HCT116 (cell line): ENCODE data around the gene MAPK1. TPM values are rescaled to one million over a fixed set of nuclear protein-coding genes. Genes with fewer than 3 reads are reported as not detected.

Experiments
- ATAC-seq: fragments of 200-7000 bp; cut with Tn5 transposase; 2 replicates; pipeline ENCODE4 v1.9.1; 2020; ENCODE audit warnings: mild to moderate bottlenecking, moderate library complexity
- BruUV-seq: library from RNA; stranded (reverse); fragments of 400-500 nt; replicated peaks from 2 replicates; lab custom pipeline; 2021; lab: Mats Ljungman, UMichigan
- CTCF ChIA-PET: fragments of 300-600 bp; sonication (Branson Sonifier 250); formaldehyde crosslinking; loops from one replicate; lab custom pipeline; 2021; ENCODE audit warnings: antibody characterized with exemption; lab: Charles Lee
- POLR2A ChIA-PET: fragments of 300-600, 350-600 bp; sonication (Branson Sonifier 250); formaldehyde crosslinking; loops from one replicate; lab custom pipeline; 2021; ENCODE audit warnings: antibody characterized with exemption; lab: Charles Lee
- RAD21 ChIA-PET, 2 experiments: fragments of 300-600 bp; sonication (Branson Sonifier 250); formaldehyde crosslinking; loops; one replicate each; lab custom pipeline; 2023; ENCODE audit warnings: low total read pairs in 2 of 2; ENCODE audit not compliant: uncharacterized antibody in 2 of 2, unreplicated experiment in 2 of 2, low non-redundant PET in 1 of 2; lab: Charles Lee
- DNase-seq: peaks from one replicate; pipeline ENCODE4 v3.0.0-alpha.2; 2010; ENCODE audit warnings: low read depth, low spot score
- H2AFZ ChIP-seq: fragments of 200-600 bp; shearing (Covaris generic), sonication (generic); 2 replicates; pipeline ENCODE4 v1.6.1; 2017; ENCODE audit warnings: low read depth, mixed run types, mixed read lengths, antibody characterized with exemption, low read length; ENCODE audit not compliant: poor library complexity, severe bottlenecking
- H3K27ac ChIP-seq: 2 replicates; pipeline ENCODE4 v1.5.1; 2012; ENCODE audit warnings: low read depth, low read length
- H3K27me3 ChIP-seq: fragments of 200-600 bp; sonication (generic); 2 replicates; pipeline ENCODE4 v1.6.1; 2016; ENCODE audit warnings: mixed run types, low read length, mixed read lengths; ENCODE audit not compliant: insufficient read depth
- H3K36me3 ChIP-seq, 2 experiments: fragments of 200-500 bp in 1 of 2; fragments of 200-600 bp in 1 of 2; sonication (Bioruptor generic) in 1 of 2; sonication (generic) in 1 of 2; 2 replicates each; pipeline versions ENCODE4 v1.5.1 to v1.6.1; 2014 to 2016; ENCODE audit warnings: low read length in 2 of 2, inconsistent platforms in 1 of 2, mixed read lengths in 1 of 2, mixed run types in 1 of 2; ENCODE audit not compliant: insufficient read depth in 2 of 2, control insufficient read depth in 1 of 2
- H3K4me1 ChIP-seq, 2 experiments: fragments of 200-600 bp in 1 of 2; sonication (generic) in 1 of 2; 2 replicates each; pipeline versions ENCODE4 v1.5.1 to v1.6.1; 2012 to 2017; ENCODE audit warnings: low read length in 2 of 2, inconsistent platforms in 1 of 2, mild to moderate bottlenecking in 1 of 2, mixed read lengths in 1 of 2, mixed run types in 1 of 2, moderate library complexity in 1 of 2; ENCODE audit not compliant: insufficient read depth in 2 of 2, control insufficient read depth in 1 of 2
- H3K4me2 ChIP-seq: fragments of 200-600 bp; sonication (generic); 2 replicates; pipeline ENCODE4 v1.6.1; 2017; ENCODE audit warnings: mixed run types, low read length, mixed read lengths
- H3K4me3 ChIP-seq, 2 experiments: fragments of 200-600 bp in 1 of 2; sonication (generic) in 1 of 2; replicated peaks in 1 of 2; 2 replicates each; pipeline ENCODE4 v1.5.1; 2011 to 2016; ENCODE audit warnings: low read length in 2 of 2, control low read depth in 1 of 2, low read depth in 1 of 2, mild to moderate bottlenecking in 1 of 2, mixed read lengths in 1 of 2, mixed run types in 1 of 2
- H3K79me2 ChIP-seq: fragments of 200-600 bp; sonication (generic); 2 replicates; pipeline ENCODE4 v1.6.1; 2017; ENCODE audit warnings: mild to moderate bottlenecking, mixed run types, low read length, moderate library complexity, mixed read lengths; ENCODE audit not compliant: insufficient read depth
- H3K9ac ChIP-seq: fragments of 200-600 bp; sonication (generic); 2 replicates; pipeline ENCODE4 v1.6.1; 2016; ENCODE audit warnings: low read length, mixed read lengths
- H3K9me2 ChIP-seq: fragments of 200-600 bp; sonication (generic), shearing (Covaris generic); 2 replicates; pipeline ENCODE4 v1.6.1; 2017; ENCODE audit warnings: mixed run types, mild to moderate bottlenecking, moderate library complexity; ENCODE audit not compliant: insufficient read depth
- H3K9me3 ChIP-seq, 2 experiments: fragments of 200-500 bp in 1 of 2; fragments of 200-600 bp in 1 of 2; sonication (Bioruptor generic) in 1 of 2; sonication (generic) in 1 of 2; 2 replicates each; pipeline ENCODE4 v1.6.1; 2014 to 2017; ENCODE audit warnings: low read length in 2 of 2, mixed read lengths in 2 of 2, inconsistent platforms in 1 of 2, low read depth in 1 of 2, mild to moderate bottlenecking in 1 of 2, mixed run types in 1 of 2, moderate library complexity in 1 of 2; ENCODE audit not compliant: control insufficient read depth in 1 of 2, insufficient read depth in 1 of 2
- H4K20me1 ChIP-seq: fragments of 200-600 bp; sonication (generic), shearing (Covaris generic); 2 replicates; pipeline ENCODE4 v1.6.1; 2017; ENCODE audit warnings: mixed run types, mild to moderate bottlenecking, moderate library complexity; ENCODE audit not compliant: insufficient read depth
- CTCF ChIP-seq, 3 experiments: fragments of 200-600 bp in 1 of 3; sonication (generic) in 1 of 3; IDR thresholded peaks in 2 of 3; conservative IDR thresholded peaks in 1 of 3; 2 replicates each; pipeline ENCODE4 v1.5.1; 2012 to 2017; ENCODE audit warnings: low read depth in 2 of 3, low read length in 2 of 3, antibody characterized with exemption in 1 of 3, borderline replicate concordance in 1 of 3, control low read depth in 1 of 3, mild to moderate bottlenecking in 1 of 3, mixed read lengths in 1 of 3, mixed run types in 1 of 3, moderate library complexity in 1 of 3; ENCODE audit not compliant: insufficient read depth in 1 of 3
- EGR1 ChIP-seq: IDR thresholded peaks from 2 replicates; pipeline ENCODE4 v1.6.1; 2012; ENCODE audit warnings: low read depth
- ELF1 ChIP-seq: IDR thresholded peaks from 2 replicates; pipeline ENCODE4 v1.6.1; 2012; ENCODE audit warnings: low read depth, borderline replicate concordance
- SRF ChIP-seq: IDR thresholded peaks from 2 replicates; pipeline ENCODE4 v1.6.1; 2012; ENCODE audit warnings: low read depth
- ZFX ChIP-seq: fragments of 450-650 bp; IDR thresholded peaks from 2 replicates; pipeline ENCODE4 v1.6.1; 2017
- intact Hi-C: fragments of 100-400 bp; cut with micrococcal nuclease; formaldehyde crosslinking; loops from 2 replicates; pipeline ENCODE4 v1.10.0; 2022
- total RNA-seq: library from RNA; stranded (reverse); gene quantifications from one replicate; pipeline ENCODE4 v1.2.1, GENCODE V29; 2021; ENCODE audit not compliant: unreplicated experiment
- TF ChIP-seq, protein P1 (sequence below): IDR thresholded peaks from 2 replicates; pipeline ENCODE4 v1.6.1; 2011; ENCODE audit warnings: mild to moderate bottlenecking, low read length, moderate library complexity; ENCODE audit not compliant: insufficient replicate concordance; ENCODE audit errors: extremely low read depth

MAPK1 gene
- total RNA-seq, 1 experiment from 2014 or later: 137 TPM

- DNase-seq: no peak
- ChIA-PET CTCF (no interaction called here), POLR2A (no interaction called here), RAD21 (no interaction called here)
- H3K9ac ChIP-seq: no peak overlapping the region
- TF ChIP-seq ELF1: no peak
- TF ChIP-seq, protein P1, sequence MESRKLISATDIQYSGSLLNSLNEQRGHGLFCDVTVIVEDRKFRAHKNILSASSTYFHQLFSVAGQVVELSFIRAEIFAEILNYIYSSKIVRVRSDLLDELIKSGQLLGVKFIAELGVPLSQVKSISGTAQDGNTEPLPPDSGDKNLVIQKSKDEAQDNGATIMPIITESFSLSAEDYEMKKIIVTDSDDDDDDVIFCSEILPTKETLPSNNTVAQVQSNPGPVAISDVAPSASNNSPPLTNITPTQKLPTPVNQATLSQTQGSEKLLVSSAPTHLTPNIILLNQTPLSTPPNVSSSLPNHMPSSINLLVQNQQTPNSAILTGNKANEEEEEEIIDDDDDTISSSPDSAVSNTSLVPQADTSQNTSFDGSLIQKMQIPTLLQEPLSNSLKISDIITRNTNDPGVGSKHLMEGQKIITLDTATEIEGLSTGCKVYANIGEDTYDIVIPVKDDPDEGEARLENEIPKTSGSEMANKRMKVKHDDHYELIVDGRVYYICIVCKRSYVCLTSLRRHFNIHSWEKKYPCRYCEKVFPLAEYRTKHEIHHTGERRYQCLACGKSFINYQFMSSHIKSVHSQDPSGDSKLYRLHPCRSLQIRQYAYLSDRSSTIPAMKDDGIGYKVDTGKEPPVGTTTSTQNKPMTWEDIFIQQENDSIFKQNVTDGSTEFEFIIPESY: no peak
- no peak for TF ChIP-seq EGR1
- TF ChIP-seq ZFX: no peak
- no peak overlapping the region for H2AFZ ChIP-seq
- H3K4me1 ChIP-seq: no peaks in the 10 kb centered on the region
- intact Hi-C loops: no loop called here
- H3K9me3 ChIP-seq: no peaks in the 10 kb centered on the region
- H3K36me3 ChIP-seq: peaks cover 0 to 3% of the 10 kb centered on the region in 2 experiments; a peak in 2 of 4 replicates
- H3K27ac ChIP-seq: no peak overlapping the region
- H3K79me2 ChIP-seq: no peaks in the 10 kb centered on the region
- H3K4me3 ChIP-seq: no peak overlapping the region
- H3K4me2 ChIP-seq: no peak overlapping the region
- no peaks in the 10 kb centered on the region for H3K27me3 ChIP-seq
- H4K20me1 ChIP-seq: no peaks in the 10 kb centered on the region
- no peaks in the 10 kb centered on the region for H3K9me2 ChIP-seq
- ATAC-seq: no peak
- no TSS peak for BruUV-seq
Observed at GRCh38 chr22:21754523-21754922, 112.9 kb downstream of the MAPK1 start.

DNA sequence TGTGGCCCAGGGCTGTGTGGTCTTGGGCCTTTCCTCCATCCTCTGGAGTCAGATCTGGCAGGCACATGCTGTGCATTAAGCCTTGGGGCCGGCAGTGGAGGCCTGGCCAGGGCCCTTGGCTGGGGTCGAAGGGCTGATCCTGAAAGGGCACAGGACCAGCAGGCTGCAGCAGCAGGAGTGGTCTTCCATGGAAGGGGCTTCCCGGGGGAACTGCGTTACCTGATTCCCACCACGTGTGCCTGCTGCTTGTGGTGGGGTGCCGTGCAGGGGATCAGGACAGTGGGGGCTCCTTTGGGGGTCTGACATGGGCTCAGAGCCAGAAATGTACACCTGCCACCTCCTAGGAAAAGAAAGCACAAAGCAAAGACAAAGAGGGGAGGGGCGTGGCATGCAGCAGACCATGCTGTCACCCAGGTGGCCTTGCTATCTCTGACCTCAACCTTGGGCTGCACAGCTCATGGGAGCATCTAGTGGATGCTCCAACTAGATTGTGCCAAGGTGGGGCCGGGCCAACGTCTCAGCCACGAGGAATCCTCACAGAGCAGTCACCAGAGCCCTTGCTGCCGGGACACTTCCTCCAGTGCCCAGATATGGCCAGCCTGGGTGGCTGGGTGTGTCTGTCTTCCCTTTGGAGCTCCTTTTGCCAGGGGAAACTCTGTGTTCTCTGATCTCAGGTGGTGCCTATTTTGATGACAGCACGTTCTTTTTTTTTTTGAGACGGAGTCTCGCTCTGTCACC, 113.9 kb downstream of the MAPK1 start:
- ATAC-seq: peak; percentile 16; the same call in 1 of the 2 replicates

More for the DNA sequence above, 113.9 kb downstream of the MAPK1 start:
- BruUV-seq: no TSS peak
- no peaks in the 10 kb centered on the region for H3K9me3 ChIP-seq
- no peaks in the 10 kb centered on the region for H3K79me2 ChIP-seq
- peaks cover 0 to 3% of the 10 kb centered on the region in 2 experiments; a peak in 1 of 4 replicates for H3K36me3 ChIP-seq
- TF ChIP-seq SRF (no peak), CTCF (IDR thresholded peaks at IDR 0.05 in 2 of 3, conservative IDR thresholded peaks at IDR 0.05 in 1 of 3; ENCODE audit: borderline replicate concordance in 1 of 3, insufficient read depth in 1 of 3, low read depth in 2 of 3, low read length in 2 of 3) (no peak), ZFX (no peak)
- TF ChIP-seq, all 23 proteins: peak for 0
- H3K27me3 ChIP-seq: no peaks in the 10 kb centered on the region
- intact Hi-C loops: no loop called here
- ChIA-PET CTCF (no interaction called here), RAD21 (no interaction called here), POLR2A (no interaction called here)
- H3K9ac ChIP-seq: no peak overlapping the region
- no peak overlapping the region for H2AFZ ChIP-seq
- H3K4me3 ChIP-seq: no peak overlapping the region
- no peak for DNase-seq
- H3K9me2 ChIP-seq: no peaks in the 10 kb centered on the region
- H3K27ac ChIP-seq: no peak overlapping the region
- H3K4me2 ChIP-seq: no peak overlapping the region
- H3K4me1 ChIP-seq: no peaks in the 10 kb centered on the region
- no peaks in the 10 kb centered on the region for H4K20me1 ChIP-seq
